Fibroblast of skin of scalp (primary cell): ENCODE data around the gene TAF11L13.

Source experiments
- DNase-seq: peaks from one replicate; pipeline ENCODE4 v3.0.0-alpha.2; 2013

Gene TAF11L13

GRCh38 chr5:17679597-17680203 lies 47.8 kb downstream of the TAF11L13 start:
- no peak for DNase-seq

- DNase-seq = no peak
Measured at GRCh38 chr5:17680737-17681136, 48.8 kb downstream of the TAF11L13 start.
